ENCODE measurements around the gene FEM1A.

FEM1A gene

GRCh38 chr19:4847190-4847973, 55.8 kb downstream of the FEM1A start:
- Histone ChIP-seq H3K36me3 (peaks cover 22% of the 10 kb centered on the region), H3K27me3 (ENCODE audit: insufficient read depth, low read depth, severe bottlenecking) (no peaks in the 10 kb centered on the region), H3K9me3 (ENCODE audit: severe bottlenecking) (no peaks in the 10 kb centered on the region), H3K27ac (no peak overlapping the region), H3K4me3 (ENCODE audit: low read depth, low read length) (no peak overlapping the region)
- TF ChIP-seq, protein P1, sequence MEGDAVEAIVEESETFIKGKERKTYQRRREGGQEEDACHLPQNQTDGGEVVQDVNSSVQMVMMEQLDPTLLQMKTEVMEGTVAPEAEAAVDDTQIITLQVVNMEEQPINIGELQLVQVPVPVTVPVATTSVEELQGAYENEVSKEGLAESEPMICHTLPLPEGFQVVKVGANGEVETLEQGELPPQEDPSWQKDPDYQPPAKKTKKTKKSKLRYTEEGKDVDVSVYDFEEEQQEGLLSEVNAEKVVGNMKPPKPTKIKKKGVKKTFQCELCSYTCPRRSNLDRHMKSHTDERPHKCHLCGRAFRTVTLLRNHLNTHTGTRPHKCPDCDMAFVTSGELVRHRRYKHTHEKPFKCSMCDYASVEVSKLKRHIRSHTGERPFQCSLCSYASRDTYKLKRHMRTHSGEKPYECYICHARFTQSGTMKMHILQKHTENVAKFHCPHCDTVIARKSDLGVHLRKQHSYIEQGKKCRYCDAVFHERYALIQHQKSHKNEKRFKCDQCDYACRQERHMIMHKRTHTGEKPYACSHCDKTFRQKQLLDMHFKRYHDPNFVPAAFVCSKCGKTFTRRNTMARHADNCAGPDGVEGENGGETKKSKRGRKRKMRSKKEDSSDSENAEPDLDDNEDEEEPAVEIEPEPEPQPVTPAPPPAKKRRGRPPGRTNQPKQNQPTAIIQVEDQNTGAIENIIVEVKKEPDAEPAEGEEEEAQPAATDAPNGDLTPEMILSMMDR (IDR thresholded peaks at IDR 0.05; ENCODE audit: low read depth, low read length): no peak
- DNase-seq: no peak

DNA sequence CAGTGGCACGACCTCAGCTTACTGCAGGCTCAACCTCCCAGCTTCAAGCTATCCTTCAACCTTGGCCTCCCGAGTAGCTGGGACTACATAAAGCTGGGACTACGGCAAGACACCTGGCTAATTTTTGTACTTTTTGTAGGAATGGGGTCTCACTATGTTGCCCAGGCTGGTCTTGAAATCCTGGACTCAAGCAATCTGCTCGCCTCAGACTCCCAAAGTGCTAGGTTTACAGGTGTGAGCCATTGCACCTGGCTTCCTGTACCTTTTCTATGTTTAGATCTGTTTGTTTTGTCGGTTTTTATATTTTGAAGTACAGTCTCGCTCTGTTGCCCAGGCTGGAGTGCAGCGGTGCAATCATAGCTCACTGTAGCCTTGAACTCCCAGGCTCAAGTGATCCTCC, 57.5 kb downstream of the FEM1A start:
- H3K9me3 ChIP-seq (ENCODE audit: severe bottlenecking): no peaks in the 10 kb centered on the region
- DNase-seq: no peak
- H3K36me3 ChIP-seq: peaks cover 22% of the 10 kb centered on the region
- H3K27me3 ChIP-seq (ENCODE audit: insufficient read depth, low read depth, severe bottlenecking): no peaks in the 10 kb centered on the region
- no peak overlapping the region for H3K4me3 ChIP-seq (ENCODE audit: low read depth, low read length)
- no peak overlapping the region for H3K27ac ChIP-seq
- TF ChIP-seq, protein P1 (IDR thresholded peaks at IDR 0.05; ENCODE audit: low read depth, low read length): no peak
